ENCODE measurements around the gene SCNN1A.

DNA sequence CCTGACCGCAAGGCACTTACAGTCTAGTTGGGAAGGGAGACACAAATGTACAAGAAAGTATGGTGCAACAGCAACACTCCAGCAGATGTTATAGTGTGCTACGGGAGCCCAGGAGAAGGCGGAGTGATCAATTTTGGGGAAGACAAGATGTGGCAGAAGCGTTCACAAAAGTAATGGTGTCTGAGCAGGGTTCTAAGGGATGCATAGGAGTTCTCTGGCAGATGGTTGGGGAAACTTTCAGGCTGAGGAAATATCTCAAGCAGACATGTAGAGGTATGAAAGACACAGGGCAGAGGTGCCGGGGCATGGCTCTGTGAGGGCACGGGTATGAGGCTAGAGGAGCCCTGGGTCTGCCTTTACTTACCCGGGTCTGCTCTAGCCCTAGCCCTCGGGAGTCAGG is 28.4 kb downstream of the SCNN1A start:
- no peak for TF ChIP-seq POLR2A (IDR thresholded peaks at IDR 0.05; ENCODE audit: low read depth, low read length)
- TF ChIP-seq, protein P1, sequence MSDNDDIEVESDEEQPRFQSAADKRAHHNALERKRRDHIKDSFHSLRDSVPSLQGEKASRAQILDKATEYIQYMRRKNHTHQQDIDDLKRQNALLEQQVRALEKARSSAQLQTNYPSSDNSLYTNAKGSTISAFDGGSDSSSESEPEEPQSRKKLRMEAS (IDR thresholded peaks at IDR 0.05; ENCODE audit: insufficient read depth, insufficient read length) = no peak
- TF ChIP-seq GATA2 (IDR thresholded peaks at IDR 0.05; ENCODE audit: insufficient read depth, insufficient read length, low read depth, low read length) = no peak
